Activated CD4-positive, alpha-beta T cell treated with anti-CD3 and anti-CD28 coated beads, Interleukin-2, amount 10 ng/mL, durations not matched to agents 7 days and 5 days (primary cell): ENCODE data around the gene SH3BGR. TPM values are rescaled to one million over a fixed set of nuclear protein-coding genes. Genes with fewer than 3 reads are reported as not detected.

Source experiments
- CTCF ChIA-PET: fragments of 350-600 bp; sonication (Branson Sonifier 250); formaldehyde crosslinking; loops from one replicate; lab custom pipeline; 2021; ENCODE audit warnings: antibody characterized with exemption; lab: Charles Lee
- POLR2A ChIA-PET: fragments of 350-600 bp; sonication (Branson Sonifier 250); formaldehyde crosslinking; loops from one replicate; lab custom pipeline; 2021; ENCODE audit warnings: antibody characterized with exemption; lab: Charles Lee
- DNase-seq: peaks from one replicate; pipeline ENCODE4 v3.0.0-alpha.2; 2020
- H3K27ac Mint-ChIP-seq: one replicate; pipeline ENCODE4 v1.8.0; 2021; ENCODE audit warnings: mild to moderate bottlenecking, moderate library complexity, mixed read lengths
- H3K27me3 Mint-ChIP-seq: one replicate; pipeline ENCODE4 v1.8.0; 2021; ENCODE audit warnings: mixed read lengths
- H3K36me3 Mint-ChIP-seq: one replicate; pipeline ENCODE4 v1.8.0; 2021; ENCODE audit warnings: low read depth, mixed read lengths
- H3K4me1 Mint-ChIP-seq: one replicate; pipeline ENCODE4 v1.8.0; 2021; ENCODE audit warnings: mixed read lengths
- H3K4me3 Mint-ChIP-seq: one replicate; pipeline ENCODE4 v1.8.0; 2021; ENCODE audit warnings: mild to moderate bottlenecking, moderate library complexity, mixed read lengths
- H3K9me3 Mint-ChIP-seq: one replicate; pipeline ENCODE4 v1.8.0; 2021; ENCODE audit warnings: mixed read lengths
- total RNA-seq, 2 experiments: library from RNA; stranded (reverse); gene quantifications; one replicate each; pipeline ENCODE4 v1.2.3, GENCODE V29; 2021

Gene SH3BGR
- total RNA-seq, 2 experiments from 2014 or later: 0.89 to 1.6 TPM

DNA sequence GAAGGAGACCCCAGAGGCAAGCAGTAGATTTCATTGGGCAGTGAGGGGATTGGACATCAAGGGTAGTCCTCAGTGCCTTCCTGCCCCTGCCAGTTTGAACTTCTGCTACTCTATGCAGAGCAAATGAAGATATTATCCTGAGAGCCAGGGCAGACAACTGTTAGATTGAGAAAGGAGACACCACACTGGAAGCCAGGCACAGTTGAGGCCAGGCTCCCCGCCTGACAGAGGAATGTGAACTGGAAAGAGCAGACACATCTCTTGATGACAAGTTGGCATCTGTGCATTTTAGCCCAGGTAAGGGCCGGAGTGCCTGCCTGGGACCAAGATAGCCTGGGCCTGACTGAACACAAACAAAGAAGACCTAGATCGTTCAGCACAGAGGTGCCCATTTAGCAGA is 16.0 kb downstream of the SH3BGR start:
- ChIA-PET CTCF (no interaction called here), POLR2A (no interaction called here)
- H3K27me3 Mint-ChIP-seq: no peaks in the 10 kb centered on the region
- DNase-seq: no peak
- peaks cover 6% of the 10 kb centered on the region for H3K9me3 Mint-ChIP-seq
- H3K27ac Mint-ChIP-seq: no peak overlapping the region
- no peaks in the 10 kb centered on the region for H3K4me1 Mint-ChIP-seq
- no peaks in the 10 kb centered on the region for H3K36me3 Mint-ChIP-seq
- H3K4me3 Mint-ChIP-seq: no peak overlapping the region

DNA sequence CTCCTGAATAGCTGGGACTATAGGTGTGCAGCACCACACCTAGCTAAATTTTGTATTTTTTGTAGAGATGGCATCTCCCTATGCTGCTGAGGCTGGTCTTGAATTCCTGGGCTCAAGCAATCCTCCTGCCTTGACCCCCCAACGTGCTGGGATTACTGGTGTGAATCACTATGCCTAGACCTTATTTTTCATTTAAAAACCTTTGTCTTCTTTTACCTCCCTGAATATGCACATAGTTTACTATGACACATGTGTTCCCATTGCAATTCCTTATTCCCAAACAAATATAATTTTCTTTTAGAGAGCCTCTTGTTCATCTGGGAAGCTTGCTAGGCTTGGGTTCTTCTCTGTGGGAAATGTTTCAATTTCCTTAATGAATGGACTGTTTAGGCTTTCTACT is 16.8 kb downstream of the SH3BGR start:
- no peak for DNase-seq
- Mint-ChIP-seq H3K9me3 (peaks cover 6% of the 10 kb centered on the region), H3K27me3 (no peaks in the 10 kb centered on the region), H3K4me1 (no peaks in the 10 kb centered on the region), H3K4me3 (no peak overlapping the region), H3K36me3 (no peaks in the 10 kb centered on the region), H3K27ac (no peak overlapping the region)
- ChIA-PET CTCF (no interaction called here), POLR2A (no interaction called here)

DNA sequence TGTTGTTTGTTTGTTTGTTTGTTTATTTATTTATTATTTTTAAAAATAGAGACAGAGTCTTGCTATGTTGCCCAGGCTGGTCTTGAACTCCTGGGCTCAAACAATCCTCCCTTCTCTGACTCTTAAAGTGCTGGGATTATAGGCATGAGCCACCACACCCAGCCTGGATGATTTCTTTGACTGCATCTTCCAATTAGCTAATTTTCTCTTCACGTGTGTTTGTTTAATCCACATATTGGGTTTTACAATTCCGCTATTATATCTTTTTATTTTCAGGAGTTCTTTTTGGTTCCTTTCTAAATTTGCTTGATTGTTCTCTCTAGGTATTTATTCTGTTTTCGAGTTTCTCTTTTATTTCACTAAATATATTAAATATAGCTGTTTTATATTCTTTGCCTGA is 19.8 kb downstream of the SH3BGR start:
- no peak overlapping the region for H3K27ac Mint-ChIP-seq
- H3K36me3 Mint-ChIP-seq: no peaks in the 10 kb centered on the region
- ChIA-PET CTCF (interaction anchor here (0.6 to 1.1 kb wide), 2 partner anchors 8 to 10 kb away, joined by 3 to 4 read pairs; no protein-coding TSS in a partner anchor), POLR2A (no interaction called here)
- DNase-seq: no peak
- no peaks in the 10 kb centered on the region for H3K27me3 Mint-ChIP-seq
- no peaks in the 10 kb centered on the region for H3K4me1 Mint-ChIP-seq
- H3K4me3 Mint-ChIP-seq: no peak overlapping the region
- H3K9me3 Mint-ChIP-seq: no peaks in the 10 kb centered on the region

DNA sequence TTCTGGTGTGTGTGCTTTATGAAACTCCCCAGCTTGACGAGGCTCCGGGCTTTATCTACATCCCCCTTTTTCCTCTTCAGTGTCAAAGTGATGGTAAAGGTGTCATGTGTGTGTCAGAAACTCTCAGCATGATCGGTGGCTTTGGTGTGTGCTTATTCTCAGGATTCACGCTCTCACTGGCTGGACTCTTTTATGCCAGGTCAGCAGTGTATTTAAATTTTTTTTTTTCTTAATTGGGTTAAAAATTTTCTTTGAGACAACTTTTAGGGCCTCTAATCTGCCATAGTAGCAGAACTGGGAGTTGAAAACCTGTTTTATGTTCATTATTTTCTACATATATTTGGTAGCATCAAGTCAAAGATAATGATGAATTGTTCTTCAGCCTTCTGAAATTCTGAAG is 21.0 kb downstream of the SH3BGR start:
- CTCF ChIA-PET: no interaction called here

DNA sequence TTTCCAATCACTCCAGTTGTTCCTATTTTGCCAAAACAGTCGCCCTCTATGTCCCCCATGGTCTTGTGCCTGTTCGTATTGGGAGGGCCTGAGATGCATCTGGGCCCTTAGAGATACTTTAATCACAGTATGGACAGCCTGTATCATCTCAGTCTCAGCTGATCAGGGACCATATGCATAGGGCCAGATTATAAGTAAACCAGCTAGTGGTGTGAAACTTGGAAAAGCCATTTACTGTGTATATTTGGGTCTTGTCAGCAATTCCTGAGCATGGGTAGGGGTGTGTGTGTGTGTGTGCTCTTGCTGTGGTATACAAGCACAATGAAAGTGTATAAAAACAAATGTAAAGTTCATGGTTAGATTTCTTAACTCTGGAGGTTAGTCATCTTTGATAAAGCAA is 22.8 kb downstream of the SH3BGR start:
- H3K4me3 Mint-ChIP-seq: no peak overlapping the region
- H3K36me3 Mint-ChIP-seq: peaks cover 1% of the 10 kb centered on the region
- H3K9me3 Mint-ChIP-seq: no peaks in the 10 kb centered on the region
- no peak for DNase-seq
- no peaks in the 10 kb centered on the region for H3K4me1 Mint-ChIP-seq
- H3K27me3 Mint-ChIP-seq: peaks cover 2% of the 10 kb centered on the region
- ChIA-PET CTCF (interaction anchor here (0.8 kb wide), 1 partner anchor 13 kb away, joined by 3 read pairs; no protein-coding TSS in a partner anchor), POLR2A (no interaction called here)
- H3K27ac Mint-ChIP-seq: no peak overlapping the region

More for the DNA sequence above, 21.0 kb downstream of the SH3BGR start:
- Mint-ChIP-seq H3K9me3 (no peaks in the 10 kb centered on the region), H3K27ac (no peak overlapping the region), H3K4me1 (no peaks in the 10 kb centered on the region), H3K27me3 (no peaks in the 10 kb centered on the region), H3K4me3 (no peak overlapping the region), H3K36me3 (no peaks in the 10 kb centered on the region)
- POLR2A ChIA-PET: no interaction called here
- no peak for DNase-seq

DNA sequence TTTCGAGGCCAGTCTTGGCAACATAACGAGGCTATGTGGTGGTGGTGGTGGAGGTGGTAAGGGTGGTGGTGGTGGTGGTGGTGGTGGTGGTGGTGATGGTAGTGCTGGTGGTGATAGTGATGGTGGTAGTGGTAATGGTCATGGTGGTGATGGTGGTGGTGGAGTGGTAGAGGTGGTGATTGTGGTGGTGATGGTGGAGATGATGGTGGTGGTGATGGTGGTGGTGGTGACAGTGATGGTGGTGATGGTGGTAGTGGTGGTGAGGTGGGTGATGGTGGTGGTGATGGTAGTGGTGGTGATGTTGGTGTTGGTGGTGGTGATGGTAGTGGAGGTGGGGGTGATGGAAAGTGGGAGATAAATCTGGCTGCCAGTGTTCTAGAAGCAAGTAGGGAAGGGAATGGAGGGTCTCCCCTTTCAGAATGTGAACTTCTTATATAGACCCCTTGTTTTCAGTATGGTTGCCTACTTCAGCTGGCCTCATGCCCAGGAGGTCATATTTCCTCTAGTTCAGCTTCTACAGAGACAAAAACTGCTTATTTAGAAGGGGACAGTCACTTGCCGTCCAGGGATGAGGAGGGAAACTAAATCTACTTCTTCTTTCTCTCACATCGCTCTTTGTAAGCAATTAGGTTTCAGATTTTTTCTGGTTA is 27.5 kb downstream of the SH3BGR start:
- peaks cover 1% of the 10 kb centered on the region for H3K36me3 Mint-ChIP-seq
- ChIA-PET POLR2A (no interaction called here), CTCF (no interaction called here)
- H3K27me3 Mint-ChIP-seq: peaks cover 2% of the 10 kb centered on the region
- no peaks in the 10 kb centered on the region for H3K4me1 Mint-ChIP-seq
- H3K4me3 Mint-ChIP-seq: no peak overlapping the region
- H3K9me3 Mint-ChIP-seq: no peaks in the 10 kb centered on the region
- DNase-seq: no peak
- no peak overlapping the region for H3K27ac Mint-ChIP-seq

DNA sequence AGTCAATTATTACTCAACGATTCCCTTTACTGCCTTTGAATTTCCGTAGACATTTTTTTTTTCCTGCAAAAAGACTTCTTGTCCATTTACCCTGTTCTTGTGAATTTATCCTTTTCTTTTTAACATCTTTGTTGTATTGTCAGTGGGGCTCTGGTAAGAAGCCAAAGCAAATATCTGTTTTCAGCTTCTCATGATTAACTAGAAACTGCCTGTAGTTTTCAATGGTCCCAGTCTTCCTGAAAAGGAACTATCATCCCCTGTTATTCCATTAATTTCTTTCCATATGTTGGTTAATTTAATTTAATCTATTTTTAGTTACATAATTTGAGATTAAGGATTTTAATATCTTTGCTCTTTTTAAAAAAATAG is 28.0 kb downstream of the SH3BGR start:
- Mint-ChIP-seq H3K4me3 (no peak overlapping the region), H3K27me3 (peaks cover 2% of the 10 kb centered on the region), H3K36me3 (peaks cover 1% of the 10 kb centered on the region), H3K9me3 (no peaks in the 10 kb centered on the region), H3K4me1 (no peaks in the 10 kb centered on the region), H3K27ac (no peak overlapping the region)
- CTCF ChIA-PET: interaction anchor here (0.6 kb wide), 1 partner anchor 8 kb away, joined by 3 read pairs; no protein-coding TSS in a partner anchor
- DNase-seq: no peak
- POLR2A ChIA-PET: no interaction called here

DNA sequence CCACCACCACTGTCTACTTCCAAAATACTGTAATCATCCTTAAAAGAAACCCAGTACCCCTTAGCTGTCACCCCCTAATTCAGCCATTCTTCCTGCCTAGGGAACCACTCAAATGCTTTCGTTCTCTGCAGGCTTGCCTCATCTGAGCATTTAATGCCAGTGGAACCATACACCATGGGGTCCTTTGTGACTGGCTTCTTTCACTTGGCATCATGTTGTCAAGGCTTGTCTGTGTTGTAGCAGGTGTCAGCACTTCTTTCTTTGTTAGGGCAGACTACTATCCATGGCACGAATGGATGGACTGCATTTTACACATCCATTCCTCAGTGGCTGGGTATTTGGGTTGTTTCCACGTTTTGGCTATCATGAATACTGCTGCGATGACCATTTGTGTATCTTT is 28.5 kb downstream of the SH3BGR start:
- Mint-ChIP-seq H3K4me1 (no peaks in the 10 kb centered on the region), H3K27ac (no peak overlapping the region), H3K4me3 (no peak overlapping the region), H3K27me3 (peaks cover 2% of the 10 kb centered on the region), H3K9me3 (no peaks in the 10 kb centered on the region), H3K36me3 (peaks cover 1% of the 10 kb centered on the region)
- CTCF ChIA-PET: interaction anchor here (0.6 kb wide), 1 partner anchor 9 kb away, joined by 3 read pairs; no protein-coding TSS in a partner anchor
- POLR2A ChIA-PET: no interaction called here
- no peak for DNase-seq

DNA sequence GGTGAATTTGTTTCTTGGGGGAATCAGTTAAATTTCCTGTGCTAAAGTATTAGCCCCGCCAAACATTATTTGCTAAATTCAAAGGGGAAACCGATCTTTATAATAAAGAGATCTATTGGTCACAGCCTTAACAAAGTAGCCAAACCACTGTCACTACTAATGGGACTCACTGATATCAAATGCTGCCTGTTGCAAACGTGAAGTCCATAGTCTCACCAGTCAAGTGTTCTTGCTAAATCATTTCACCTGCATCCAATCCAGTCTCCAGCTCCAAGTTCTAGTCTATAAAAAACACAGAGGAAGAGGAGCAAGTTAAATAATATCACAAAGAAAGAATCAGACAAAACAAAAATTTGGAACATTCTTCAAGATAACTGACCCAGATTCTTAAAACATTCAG is 30.1 kb downstream of the SH3BGR start:
- no peaks in the 10 kb centered on the region for H3K4me1 Mint-ChIP-seq
- ChIA-PET POLR2A (no interaction called here), CTCF (no interaction called here)
- H3K27ac Mint-ChIP-seq: no peak overlapping the region
- H3K36me3 Mint-ChIP-seq: peaks cover 1% of the 10 kb centered on the region
- H3K4me3 Mint-ChIP-seq: no peak overlapping the region
- H3K27me3 Mint-ChIP-seq: peaks cover 2% of the 10 kb centered on the region
- no peak for DNase-seq
- H3K9me3 Mint-ChIP-seq: no peaks in the 10 kb centered on the region

DNA sequence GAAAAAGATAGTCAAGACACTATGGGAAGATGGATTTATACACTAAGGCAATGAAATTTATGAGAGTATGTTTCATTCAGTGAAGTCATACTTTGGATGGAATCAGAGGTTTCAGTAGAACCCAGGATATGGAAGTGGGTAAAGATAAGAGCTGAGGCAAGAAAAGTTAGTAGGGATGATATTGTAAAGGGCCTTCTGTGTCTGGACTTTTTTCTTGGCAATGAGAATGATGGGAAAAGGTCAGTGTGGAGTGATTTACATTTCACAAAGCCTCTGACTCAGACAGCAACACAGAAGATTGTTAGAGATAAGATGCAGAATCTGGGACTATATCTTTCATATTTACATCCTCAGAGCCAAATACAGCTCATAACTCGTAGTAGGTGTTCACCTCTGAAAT is 32.1 kb downstream of the SH3BGR start:
- no peak overlapping the region for H3K4me3 Mint-ChIP-seq
- H3K36me3 Mint-ChIP-seq: peaks cover under 1% of the 10 kb centered on the region
- H3K27ac Mint-ChIP-seq: no peak overlapping the region
- no peaks in the 10 kb centered on the region for H3K4me1 Mint-ChIP-seq
- ChIA-PET CTCF (interaction anchor here (1.0 kb wide), 1 partner anchor 21 kb away, joined by 3 read pairs; no protein-coding TSS in a partner anchor), POLR2A (no interaction called here)
- DNase-seq: no peak
- H3K9me3 Mint-ChIP-seq: no peaks in the 10 kb centered on the region
- peaks cover under 1% of the 10 kb centered on the region for H3K27me3 Mint-ChIP-seq

DNA sequence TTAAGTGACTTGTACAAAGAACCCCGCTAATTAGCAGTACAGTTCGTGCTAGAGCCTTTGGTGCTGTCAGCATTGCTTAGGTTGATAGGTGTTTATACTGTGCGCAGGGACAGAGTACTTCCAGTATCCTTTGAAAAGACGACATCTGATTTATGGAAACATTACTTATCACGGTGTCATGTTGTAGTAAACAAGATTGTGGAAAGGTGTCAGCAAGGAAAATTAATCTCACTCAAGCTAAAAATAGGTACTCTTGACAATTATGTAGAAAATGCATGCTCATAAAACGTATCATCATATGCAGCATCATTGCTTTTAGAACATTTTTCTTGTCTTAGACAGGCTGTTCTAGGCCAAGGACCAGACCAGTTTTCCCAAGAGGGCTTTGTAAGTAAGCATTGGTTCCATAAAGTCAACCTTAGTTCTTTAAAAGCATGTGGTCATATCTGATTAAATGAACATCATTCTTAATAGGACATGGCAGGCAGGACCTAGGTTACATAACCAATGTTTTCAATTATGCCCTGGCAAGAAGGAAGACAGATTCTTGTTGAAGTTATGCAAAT is 33.0 kb downstream of the SH3BGR start:
- CTCF ChIA-PET: no interaction called here
- Mint-ChIP-seq H3K27ac (no peak overlapping the region), H3K4me3 (no peak overlapping the region)

DNA sequence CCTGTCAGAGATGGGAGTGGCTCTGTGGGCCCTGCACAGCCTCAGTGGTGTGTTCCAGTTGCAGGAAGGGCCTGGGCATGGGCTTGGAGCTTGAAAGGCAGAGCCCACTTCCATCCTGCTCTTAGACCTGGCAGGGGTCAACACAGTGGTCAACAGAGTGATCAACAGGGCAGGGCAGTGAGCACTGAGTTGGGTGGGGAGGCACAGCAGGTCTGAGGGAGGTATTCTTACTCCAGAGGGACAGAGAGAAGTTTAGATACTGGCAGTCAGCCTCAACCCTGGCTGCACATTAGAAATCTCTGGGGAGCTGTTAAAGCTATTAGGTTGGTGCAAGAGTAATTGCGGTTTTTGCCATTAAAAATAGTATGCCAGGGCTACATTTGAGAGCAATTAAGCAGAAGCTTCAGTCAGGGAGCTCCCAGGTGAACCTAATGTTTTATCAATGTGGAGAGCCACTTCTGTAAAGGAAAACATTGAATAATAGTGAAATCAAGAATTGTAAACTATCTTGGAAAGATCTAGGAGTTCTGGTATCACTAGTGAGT is 37.7 kb downstream of the SH3BGR start:
- no peak overlapping the region for H3K27ac Mint-ChIP-seq
- no peaks in the 10 kb centered on the region for H3K36me3 Mint-ChIP-seq
- ChIA-PET POLR2A (no interaction called here), CTCF (no interaction called here)
- H3K4me1 Mint-ChIP-seq: no peaks in the 10 kb centered on the region
- DNase-seq: no peak
- no peaks in the 10 kb centered on the region for H3K9me3 Mint-ChIP-seq
- H3K4me3 Mint-ChIP-seq: no peak overlapping the region
- no peaks in the 10 kb centered on the region for H3K27me3 Mint-ChIP-seq

More for the DNA sequence above, 33.0 kb downstream of the SH3BGR start:
- no peaks in the 10 kb centered on the region for H3K4me1 Mint-ChIP-seq
- POLR2A ChIA-PET: no interaction called here
- H3K36me3 Mint-ChIP-seq: no peaks in the 10 kb centered on the region
- no peak for DNase-seq
- H3K9me3 Mint-ChIP-seq: no peaks in the 10 kb centered on the region
- no peaks in the 10 kb centered on the region for H3K27me3 Mint-ChIP-seq

DNA sequence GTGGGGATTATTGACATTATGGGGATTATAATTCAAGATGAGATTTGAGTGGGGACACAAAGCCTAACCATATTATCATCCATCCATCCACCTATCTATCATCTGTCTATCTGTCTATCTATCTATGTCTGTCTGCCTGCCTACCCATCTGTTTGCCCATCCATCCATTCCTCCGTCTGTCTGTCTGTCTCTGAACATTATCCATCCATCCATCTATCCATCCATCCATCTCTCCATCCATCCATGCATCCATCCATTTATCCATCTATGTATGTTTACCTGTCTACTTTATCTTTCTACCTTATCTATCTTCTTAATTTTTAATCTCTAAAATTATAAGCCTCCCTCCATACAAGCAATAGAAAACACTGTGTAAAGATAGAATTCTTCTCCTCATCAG is 47.4 kb downstream of the SH3BGR start:
- H3K9me3 Mint-ChIP-seq: no peaks in the 10 kb centered on the region
- POLR2A ChIA-PET: no interaction called here
- no peaks in the 10 kb centered on the region for H3K4me1 Mint-ChIP-seq
- CTCF ChIA-PET: no interaction called here
- DNase-seq: no peak
- no peak overlapping the region for H3K27ac Mint-ChIP-seq
- no peaks in the 10 kb centered on the region for H3K36me3 Mint-ChIP-seq
- no peak overlapping the region for H3K4me3 Mint-ChIP-seq
- H3K27me3 Mint-ChIP-seq: no peaks in the 10 kb centered on the region
